ENCODE data around the gene NMNAT2. TPM values are rescaled to one million over a fixed set of nuclear protein-coding genes. Genes with fewer than 3 reads are reported as not detected.
"Not testable (repeated sequence)": the region's sequence is repeated elsewhere in the genome, so short reads cannot be mapped to it uniquely, and the experiment has no call there.

NMNAT2 gene
- total RNA-seq, 1 experiment from 2014 or later: 2.4 TPM

GRCh38 chr1:183240853-183241252, 177.3 kb downstream of the NMNAT2 start:
- not testable (repeated sequence) for DNase-seq (ENCODE audit: low read depth)

- no peak for DNase-seq (ENCODE audit: low read depth)
Observed at GRCh38 chr1:183240526-183240825, 177.7 kb downstream of the NMNAT2 start.

- DNase-seq (ENCODE audit: low read depth): no peak
Observed at GRCh38 chr1:183239793-183240525, 178.2 kb downstream of the NMNAT2 start.

- no peak for DNase-seq (ENCODE audit: low read depth)
Observed at GRCh38 chr1:183239220-183239742, 178.9 kb downstream of the NMNAT2 start.

- peak; percentile 85 for DNase-seq (ENCODE audit: low read depth)
Observed at GRCh38 chr1:183238071-183238470, 180.1 kb downstream of the NMNAT2 start.

GRCh38 chr1:183237046-183237445, 181.1 kb downstream of the NMNAT2 start:
- no peak for DNase-seq (ENCODE audit: low read depth)

- no peak for DNase-seq (ENCODE audit: low read depth)
Observed at GRCh38 chr1:183236158-183236725, 181.9 kb downstream of the NMNAT2 start.

- DNase-seq (ENCODE audit: low read depth): no peak
Observed at GRCh38 chr1:183235503-183235902, 182.7 kb downstream of the NMNAT2 start.

- DNase-seq (ENCODE audit: low read depth): peak; percentile 99
Observed at GRCh38 chr1:183234660-183235476, 183.3 kb downstream of the NMNAT2 start.

GRCh38 chr1:183233113-183233512, 185.1 kb downstream of the NMNAT2 start:
- DNase-seq (ENCODE audit: low read depth): no peak

- DNase-seq (ENCODE audit: low read depth): no peak
Observed at GRCh38 chr1:183231545-183231944, 186.6 kb downstream of the NMNAT2 start.

- peak; percentile 66 for DNase-seq (ENCODE audit: low read depth)
Observed at GRCh38 chr1:183230413-183230812, 187.8 kb downstream of the NMNAT2 start.

GRCh38 chr1:183228347-183229220, 189.6 kb downstream of the NMNAT2 start:
- no peak for DNase-seq (ENCODE audit: low read depth)

GRCh38 chr1:183227422-183228346, 190.5 kb downstream of the NMNAT2 start:
- DNase-seq (ENCODE audit: low read depth): peak; percentile 29

- DNase-seq (ENCODE audit: low read depth): peak; percentile 33
Observed at GRCh38 chr1:183226963-183227362, 191.2 kb downstream of the NMNAT2 start.

GRCh38 chr1:183226361-183226760, 191.8 kb downstream of the NMNAT2 start:
- DNase-seq (ENCODE audit: low read depth): no peak

GRCh38 chr1:183223467-183223866, 194.7 kb downstream of the NMNAT2 start:
- DNase-seq (ENCODE audit: low read depth): no peak

GRCh38 chr1:183222909-183223308, 195.3 kb downstream of the NMNAT2 start:
- no peak for DNase-seq (ENCODE audit: low read depth)

- DNase-seq (ENCODE audit: low read depth): no peak
Observed at GRCh38 chr1:183219616-183220009, 198.6 kb downstream of the NMNAT2 start.

- no peak for DNase-seq (ENCODE audit: low read depth)
Observed at GRCh38 chr1:183218971-183219615, 199.1 kb downstream of the NMNAT2 start.
